NOMO-1 treated with DMSO at 0.1 percent for 48 hours (cell line): ENCODE results near the gene SLC22A31.

ENCODE experiments used
- DNase-seq: peaks from one replicate; lab custom pipeline; 2025; ENCODE audit not compliant: unreplicated experiment; lab: John Stamatoyannopoulos, UW

SLC22A31 gene

DNA sequence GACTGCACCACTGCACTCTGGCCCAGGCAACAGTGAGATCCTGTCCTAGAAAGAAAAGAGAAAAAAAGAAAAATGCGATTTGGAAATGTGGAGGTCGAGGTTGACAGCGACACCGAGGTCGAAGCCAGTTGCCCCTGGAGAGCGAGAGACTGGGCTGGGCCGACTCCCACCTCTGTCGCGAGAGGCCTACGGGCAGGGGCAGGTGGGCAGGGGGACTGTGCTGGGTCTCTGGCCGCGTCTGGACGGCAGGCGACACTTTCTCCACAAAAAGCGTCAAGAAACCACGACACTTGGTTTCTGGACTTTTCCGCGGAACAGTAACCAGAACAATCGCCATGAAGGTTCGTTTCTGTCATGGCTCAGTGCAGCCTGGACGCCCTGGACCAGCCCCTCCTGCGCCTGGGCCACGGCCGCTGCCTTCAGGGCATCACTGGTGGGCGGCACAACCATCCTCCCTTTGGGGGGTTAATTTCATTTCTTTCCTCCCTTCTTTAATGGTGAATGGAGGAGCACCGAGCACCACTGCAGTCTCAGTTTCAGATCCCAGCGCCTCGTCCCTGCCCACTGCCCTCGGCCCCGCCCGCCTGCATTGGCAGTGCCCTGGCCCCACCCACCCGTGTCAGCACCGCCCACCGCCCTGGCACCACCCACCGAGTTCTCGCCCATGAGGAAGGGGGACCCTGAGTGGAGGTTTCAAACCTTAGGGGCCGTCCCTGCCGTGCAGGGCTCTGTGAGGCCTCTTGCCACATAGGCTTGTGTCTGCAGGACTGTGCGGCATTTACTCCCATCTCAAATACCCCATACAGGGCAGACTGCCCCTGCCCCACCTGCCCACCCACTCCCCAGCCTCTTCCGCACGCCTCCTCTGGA lies 47.3 kb downstream of the SLC22A31 start:
- peak; percentile 43 for DNase-seq

DNA sequence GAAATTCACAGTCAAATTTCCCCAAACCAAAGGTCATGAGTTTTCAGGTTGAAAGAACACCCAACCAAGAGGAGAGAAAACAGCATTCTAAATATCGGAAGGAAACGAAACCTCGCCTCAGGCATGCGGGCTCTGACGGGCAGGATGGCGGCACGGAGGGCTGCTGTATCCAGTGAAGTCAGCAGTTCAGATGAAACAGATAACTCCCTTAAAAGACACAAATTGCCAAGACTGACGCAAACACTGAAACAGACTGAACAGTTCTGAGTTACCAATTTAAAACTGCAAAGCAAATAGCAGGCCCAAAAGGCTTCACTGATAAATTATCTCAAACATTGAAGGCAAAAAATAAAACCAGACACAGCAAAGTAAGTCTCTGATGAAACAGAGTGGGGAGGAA lies 49.4 kb downstream of the SLC22A31 start:
- DNase-seq, result no peak

DNA sequence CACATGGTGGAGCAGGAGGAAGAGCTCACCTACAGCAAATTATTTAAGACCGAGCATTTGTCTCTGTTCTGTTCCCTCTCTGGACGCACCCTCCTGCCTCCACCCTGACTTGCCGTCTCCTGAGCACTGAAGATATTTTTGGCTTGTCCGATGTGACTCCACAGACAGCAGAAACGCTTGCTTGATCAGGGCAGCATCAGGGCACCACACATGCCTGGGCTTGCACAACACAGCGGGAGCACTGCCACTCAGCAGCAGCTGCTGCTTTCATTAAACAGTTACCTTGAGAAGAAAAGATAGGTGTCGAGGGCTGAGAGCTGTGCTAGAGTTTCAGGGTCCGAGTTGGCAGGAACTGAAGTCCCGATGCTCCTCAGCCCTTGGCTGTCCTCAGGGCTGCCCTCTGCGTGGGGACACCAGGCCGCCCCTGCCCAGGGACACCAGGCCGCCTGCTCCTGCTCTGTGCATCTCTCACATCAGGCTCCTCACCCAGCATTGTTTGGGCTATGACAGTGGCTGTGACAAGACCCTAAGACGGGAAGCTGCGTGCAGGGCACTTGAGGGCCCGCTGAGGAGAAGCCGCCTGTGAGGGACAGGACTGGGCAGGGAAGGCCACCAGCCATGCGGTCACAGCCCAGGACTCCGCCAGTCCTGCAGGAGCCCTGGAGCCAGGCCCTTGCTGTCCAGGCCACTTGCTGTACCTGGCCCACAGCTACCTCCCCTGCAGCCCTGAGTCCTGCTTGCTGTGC lies 50.1 kb downstream of the SLC22A31 start:
- DNase-seq, result no peak

DNA sequence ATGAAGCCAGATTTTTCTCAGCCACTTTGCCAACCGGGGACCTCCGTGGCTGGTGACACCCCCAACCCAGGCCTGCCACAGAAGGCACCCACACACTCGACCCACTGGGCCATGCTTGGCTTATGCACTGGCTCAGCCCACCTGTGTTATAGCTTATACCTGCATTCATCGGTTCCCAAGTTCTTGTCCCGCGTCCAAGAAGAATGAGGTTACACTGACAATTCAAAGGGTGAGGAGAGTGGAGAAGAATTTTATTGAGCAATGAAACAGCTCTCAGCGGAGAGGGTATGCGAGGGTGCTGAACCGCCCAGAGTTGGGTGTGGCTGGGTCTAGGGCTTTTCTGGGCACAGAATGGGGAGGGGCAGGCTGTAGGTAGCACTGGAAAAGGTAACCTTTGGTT lies 51.0 kb downstream of the SLC22A31 start:
- no peak for DNase-seq

DNA sequence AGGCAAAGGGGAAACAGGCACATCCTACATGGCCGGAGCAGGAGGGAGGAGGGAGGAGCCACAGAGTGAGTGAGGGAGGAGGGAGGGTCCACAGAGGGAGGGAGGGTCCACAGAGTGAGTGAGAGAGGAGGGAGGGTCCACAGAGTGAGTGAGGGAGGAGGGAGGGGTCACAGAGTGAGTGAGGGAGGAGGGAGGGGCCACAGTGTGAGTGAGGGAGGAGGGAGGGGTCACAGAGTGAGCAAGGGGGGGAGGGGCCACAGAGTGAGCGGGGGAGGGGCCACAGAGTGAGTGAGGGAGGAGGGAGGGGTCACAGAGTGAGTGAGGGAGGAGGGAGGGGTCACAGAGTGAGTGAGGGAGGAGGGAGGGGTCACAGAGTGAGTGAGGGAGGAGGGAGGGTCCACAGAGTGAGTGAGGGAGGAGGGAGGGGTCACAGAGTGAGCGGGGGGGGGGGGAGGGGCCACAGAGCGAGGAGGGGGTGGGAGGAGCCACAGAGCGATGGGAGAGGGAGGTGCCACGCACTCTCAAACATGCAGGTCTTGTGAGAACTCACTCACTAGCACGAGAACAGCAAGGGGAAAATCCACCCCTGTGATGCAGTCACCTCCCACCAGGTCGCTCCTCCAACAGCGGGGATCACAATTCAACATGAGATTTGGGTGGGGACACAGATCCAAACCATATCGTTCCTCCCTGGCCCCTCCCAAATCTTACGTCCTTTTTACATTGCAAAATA lies 53.1 kb downstream of the SLC22A31 start:
- no peak for DNase-seq

DNA sequence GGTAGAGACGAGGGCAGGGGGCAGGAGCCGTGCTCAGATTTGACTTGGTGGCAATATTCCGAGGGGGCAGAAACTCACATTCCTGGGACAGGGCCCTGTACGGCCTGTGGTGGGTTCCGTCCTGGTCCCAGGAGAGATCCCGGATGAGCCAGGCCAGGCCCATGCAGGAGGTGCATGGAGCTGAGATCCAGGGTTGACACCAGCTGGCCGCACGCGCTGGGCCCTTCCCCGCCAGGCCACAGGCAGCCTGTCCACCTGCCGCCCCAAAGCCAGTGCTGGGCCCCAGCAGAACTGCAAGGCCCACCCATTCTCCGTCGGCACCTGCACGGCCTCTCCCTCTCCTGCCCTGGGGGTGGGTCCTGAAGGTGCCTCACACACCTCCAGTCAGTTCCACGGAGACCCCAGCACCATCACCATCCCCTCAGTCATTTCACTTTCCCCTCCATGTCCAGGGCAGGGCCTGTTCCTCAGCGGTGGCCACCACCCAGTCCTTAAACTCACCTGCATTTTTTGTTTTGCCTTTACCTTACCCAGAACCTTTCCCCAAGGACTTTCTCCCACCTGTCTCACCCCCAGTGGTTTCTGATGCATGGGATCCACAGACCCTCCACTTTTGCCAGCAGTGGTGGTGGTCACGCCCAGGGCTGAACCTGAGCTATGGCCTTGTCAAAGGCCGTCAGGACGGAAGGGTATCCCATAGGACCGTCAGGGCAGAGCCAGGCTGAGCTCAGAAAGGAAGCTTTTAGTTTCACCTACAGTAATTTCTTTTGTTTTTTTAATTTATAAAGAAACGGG lies 53.9 kb downstream of the SLC22A31 start:
- DNase-seq, result no peak
